ENCODE results near the gene KLRC3.
"Not testable (repeated sequence)": the region's sequence is repeated elsewhere in the genome, so short reads cannot be mapped to it uniquely, and the experiment has no call there.

- not testable (repeated sequence) for TF ChIP-seq POLR2A (IDR thresholded peaks at IDR 0.05)
- TF ChIP-seq, protein P1, sequence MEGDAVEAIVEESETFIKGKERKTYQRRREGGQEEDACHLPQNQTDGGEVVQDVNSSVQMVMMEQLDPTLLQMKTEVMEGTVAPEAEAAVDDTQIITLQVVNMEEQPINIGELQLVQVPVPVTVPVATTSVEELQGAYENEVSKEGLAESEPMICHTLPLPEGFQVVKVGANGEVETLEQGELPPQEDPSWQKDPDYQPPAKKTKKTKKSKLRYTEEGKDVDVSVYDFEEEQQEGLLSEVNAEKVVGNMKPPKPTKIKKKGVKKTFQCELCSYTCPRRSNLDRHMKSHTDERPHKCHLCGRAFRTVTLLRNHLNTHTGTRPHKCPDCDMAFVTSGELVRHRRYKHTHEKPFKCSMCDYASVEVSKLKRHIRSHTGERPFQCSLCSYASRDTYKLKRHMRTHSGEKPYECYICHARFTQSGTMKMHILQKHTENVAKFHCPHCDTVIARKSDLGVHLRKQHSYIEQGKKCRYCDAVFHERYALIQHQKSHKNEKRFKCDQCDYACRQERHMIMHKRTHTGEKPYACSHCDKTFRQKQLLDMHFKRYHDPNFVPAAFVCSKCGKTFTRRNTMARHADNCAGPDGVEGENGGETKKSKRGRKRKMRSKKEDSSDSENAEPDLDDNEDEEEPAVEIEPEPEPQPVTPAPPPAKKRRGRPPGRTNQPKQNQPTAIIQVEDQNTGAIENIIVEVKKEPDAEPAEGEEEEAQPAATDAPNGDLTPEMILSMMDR (IDR thresholded peaks at IDR 0.05) = not testable (repeated sequence)
Measured at GRCh38 chr12:10367714-10368113, 52.7 kb downstream of the KLRC3 start.

Measured in lower leg skin (tissue), 3 donors.